Stimulated activated CD8-positive, alpha-beta memory T cell treated with anti-CD3 and anti-CD28 coated beads, Interleukin-15, amount 100 ng/mL, for 24 hours (primary cell): Measurements from ENCODE around the gene BCL7C.

Experiments
- DNase-seq: peaks from one replicate; pipeline ENCODE4 v3.0.0-alpha.2; 2020; ENCODE audit warnings: low read depth

Gene BCL7C

GRCh38 chr16:30922420-30922959 lies 28.6 kb upstream of the BCL7C start:
- peak; percentile 89 for DNase-seq

GRCh38 chr16:30921748-30922419 lies 28.0 kb upstream of the BCL7C start:
- DNase-seq, result peak; percentile 60

GRCh38 chr16:30921459-30921747 lies 27.5 kb upstream of the BCL7C start:
- DNase-seq, result no peak

GRCh38 chr16:30920891-30921290 lies 27.0 kb upstream of the BCL7C start:
- DNase-seq, result no peak

- DNase-seq, result no peak
Observed at GRCh38 chr16:30918614-30919013, 24.7 kb upstream of the BCL7C start.

DNA sequence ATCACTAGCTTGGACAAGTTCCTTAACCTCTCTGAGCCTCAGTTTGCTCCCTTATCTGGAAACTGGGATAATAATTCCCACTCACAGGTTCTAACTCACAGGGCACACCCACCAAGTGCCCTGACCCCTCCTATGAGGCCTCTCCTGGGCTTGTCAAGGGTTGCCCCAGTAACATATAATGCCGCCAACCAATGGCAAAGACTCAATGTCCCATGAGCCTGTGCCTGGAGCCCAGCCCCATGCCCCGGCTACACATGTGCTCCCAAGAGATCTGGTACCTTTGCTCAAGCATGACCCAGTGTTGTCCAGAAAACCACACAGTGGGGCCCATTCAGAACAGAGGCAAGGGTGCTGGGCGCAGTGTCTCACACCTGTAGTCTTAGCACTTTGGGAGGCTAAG lies 21.0 kb upstream of the BCL7C start:
- DNase-seq, result no peak

GRCh38 chr16:30912794-30913412 lies 19.0 kb upstream of the BCL7C start:
- DNase-seq, result no peak

- no peak for DNase-seq
Observed at GRCh38 chr16:30910427-30911029, 16.7 kb upstream of the BCL7C start.

- no peak for DNase-seq
Observed at GRCh38 chr16:30907064-30907463, 13.2 kb upstream of the BCL7C start.

- DNase-seq, result no peak
Observed at GRCh38 chr16:30904114-30904780, 10.4 kb upstream of the BCL7C start.

- DNase-seq, result no peak
Observed at GRCh38 chr16:30903596-30903995, 9.7 kb upstream of the BCL7C start.

GRCh38 chr16:30903002-30903401 lies 9.1 kb upstream of the BCL7C start:
- DNase-seq, result no peak

- no peak for DNase-seq
Observed at GRCh38 chr16:30902029-30902972, 8.4 kb upstream of the BCL7C start.

DNA sequence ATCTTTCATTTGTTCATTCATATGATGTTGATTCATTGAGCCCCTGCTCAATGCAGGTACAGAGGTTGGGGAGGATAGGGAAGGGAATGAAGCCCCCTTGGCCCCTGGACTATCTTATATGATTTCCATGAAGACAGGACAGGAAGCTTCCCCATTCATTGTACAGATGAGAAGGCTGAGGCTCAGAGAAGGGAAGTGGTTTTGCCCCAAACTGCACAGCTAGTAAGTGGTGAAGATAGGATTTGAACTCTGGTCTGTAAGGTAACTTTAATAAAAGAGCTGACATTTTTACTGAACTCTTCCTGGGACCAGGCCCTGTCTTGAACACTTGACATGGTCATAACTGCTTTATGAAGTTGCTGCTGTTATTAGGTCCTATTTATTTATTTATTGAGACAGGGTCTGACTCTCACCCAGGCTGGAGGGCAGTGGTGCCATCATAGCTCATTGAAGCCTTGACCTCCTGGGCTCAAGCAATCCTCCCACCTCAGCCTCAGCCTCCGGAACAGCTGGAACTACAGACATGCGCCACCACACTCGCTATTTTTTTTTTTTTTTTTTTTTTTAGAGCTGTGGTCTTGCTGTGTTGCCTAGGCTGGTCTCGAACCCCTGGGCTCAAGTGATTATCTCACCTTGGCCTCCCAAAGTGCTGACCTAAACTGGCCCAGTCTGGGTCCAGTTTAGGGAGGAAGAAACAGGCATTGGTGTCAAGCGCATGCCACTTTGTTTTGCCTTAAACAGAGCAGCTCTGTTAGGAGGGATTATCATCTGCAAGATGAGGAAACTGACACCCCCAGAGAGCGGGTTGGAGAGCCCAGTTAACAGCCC lies 7.5 kb upstream of the BCL7C start:
- no peak for DNase-seq

DNA sequence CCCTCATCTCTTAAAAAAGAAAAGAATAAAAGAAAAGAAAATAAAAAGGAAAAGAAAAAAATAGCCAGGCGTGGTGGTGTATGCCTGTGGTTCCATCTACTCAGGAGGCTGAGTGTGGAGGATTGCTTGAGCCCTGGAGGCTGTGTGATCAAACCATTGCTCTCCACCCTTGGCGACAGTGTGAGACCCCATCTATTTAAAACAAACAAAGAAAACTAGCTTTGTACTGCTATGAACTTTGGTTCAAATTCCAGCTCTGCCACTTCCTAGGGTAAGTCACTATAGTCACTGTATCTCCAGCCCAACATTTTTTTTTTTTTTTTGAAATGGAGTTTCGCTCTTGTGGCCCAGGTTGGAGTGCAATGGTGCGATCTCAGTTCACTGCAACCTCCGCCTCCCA lies 6.7 kb upstream of the BCL7C start:
- DNase-seq, result no peak

DNA sequence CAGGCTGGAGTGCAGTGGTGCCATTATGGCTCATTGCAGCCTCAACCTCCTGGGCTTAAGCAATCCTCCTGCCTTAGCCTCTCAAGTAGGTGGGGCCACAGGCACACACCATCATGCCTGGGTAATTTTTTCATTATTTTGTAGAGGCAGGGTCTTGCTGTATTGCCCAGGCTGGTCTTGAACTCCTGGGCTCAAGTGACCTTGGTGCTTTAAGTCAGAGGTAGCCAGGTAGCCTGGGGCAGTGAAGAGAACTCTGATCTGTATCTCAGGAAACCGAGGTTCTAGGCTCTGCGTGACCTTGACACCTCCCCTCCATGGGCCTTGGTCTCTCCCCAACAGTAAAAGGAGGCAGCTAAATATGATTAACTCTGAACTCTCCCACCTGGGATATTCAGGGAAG lies 5.9 kb upstream of the BCL7C start:
- DNase-seq, result no peak

GRCh38 chr16:30896889-30897733 lies 3.2 kb upstream of the BCL7C start:
- DNase-seq, result peak; percentile 66

DNA sequence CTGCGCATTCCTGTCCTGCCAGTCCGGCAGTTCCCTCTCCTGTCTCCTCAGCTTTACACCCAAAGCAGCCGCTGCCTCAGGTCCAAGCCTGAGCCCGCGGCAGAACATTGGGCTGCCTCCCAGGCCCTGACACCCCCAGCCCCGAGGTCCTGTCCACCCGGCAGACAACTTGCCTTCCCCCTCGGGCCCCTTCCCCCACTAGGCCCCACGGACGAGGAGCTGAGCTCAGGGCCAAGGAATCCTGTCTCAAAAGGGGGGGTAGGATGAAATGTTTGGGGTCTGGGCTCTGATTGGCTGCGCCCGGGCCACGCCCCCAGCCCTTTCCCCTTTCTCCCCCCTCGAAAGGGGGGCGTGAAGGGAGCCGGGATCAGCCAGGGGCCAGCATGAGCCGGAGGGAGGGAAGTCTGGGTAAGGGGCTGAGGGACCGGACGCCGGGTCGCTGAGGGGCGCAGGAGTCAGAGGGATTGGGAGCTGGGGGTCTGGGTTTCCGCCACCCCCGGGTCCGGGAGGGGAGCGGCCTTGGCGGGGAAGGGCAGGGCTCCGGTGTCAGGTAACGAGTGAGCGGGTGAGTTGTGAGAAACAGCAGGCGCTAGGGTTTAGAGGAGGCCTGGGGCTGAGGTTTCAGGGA lies 2.5 kb upstream of the BCL7C start, which contains the start of gene CTF1:
TSS of gene CTF1 (plus strand) at position 354 of the 628 bp plus-strand sequence. CDS start at position 384, 30 bp downstream.
- no peak for DNase-seq

- no peak for DNase-seq
Observed at GRCh38 chr16:30895627-30896260, 1.9 kb upstream of the BCL7C start.
